HG03064 (cell line): ENCODE results near the gene FSD1L.

Experiments
- ATAC-seq: cut with Tn5 transposase; IDR thresholded peaks from one replicate; pipeline ENCODE4 v1.9.1; 2021; ENCODE audit warnings: low read depth; ENCODE audit not compliant: unreplicated experiment

The FSD1L gene

GRCh38 chr9:105432247-105432842 lies 15.5 kb upstream of the FSD1L start:
- ATAC-seq = no peak

GRCh38 chr9:105435453-105435852 lies 12.4 kb upstream of the FSD1L start:
- no peak for ATAC-seq

- no peak for ATAC-seq
These were observed 11.1 kb upstream of the FSD1L start for GRCh38 chr9:105436783-105437182.

- ATAC-seq = no peak
These were observed 10.1 kb upstream of the FSD1L start for GRCh38 chr9:105437704-105438103.

GRCh38 chr9:105438141-105438806 lies 9.6 kb upstream of the FSD1L start:
- no peak for ATAC-seq

GRCh38 chr9:105439428-105439827 lies 8.4 kb upstream of the FSD1L start:
- ATAC-seq = no peak

- ATAC-seq = no peak
These were observed 6.1 kb upstream of the FSD1L start for GRCh38 chr9:105441616-105442160.

GRCh38 chr9:105443121-105443520 lies 4.7 kb upstream of the FSD1L start:
- no peak for ATAC-seq

- no peak for ATAC-seq
These were observed 3.7 kb upstream of the FSD1L start for GRCh38 chr9:105444130-105444529.

- ATAC-seq = no peak
These were observed 2.5 kb upstream of the FSD1L start for GRCh38 chr9:105445203-105445881.

- ATAC-seq = no peak
These were observed 434 bp upstream of the FSD1L start for GRCh38 chr9:105447386-105447813.

GRCh38 chr9:105449081-105449480 lies 1.2 kb downstream of the FSD1L start:
- no peak for ATAC-seq

GRCh38 chr9:105452185-105452584 lies 4.4 kb downstream of the FSD1L start:
- ATAC-seq = no peak

GRCh38 chr9:105455836-105456475 lies 8.1 kb downstream of the FSD1L start:
- ATAC-seq = no peak

- ATAC-seq = no peak
These were observed 9.9 kb downstream of the FSD1L start for GRCh38 chr9:105457560-105458294.

- ATAC-seq = no peak
These were observed 10.6 kb downstream of the FSD1L start for GRCh38 chr9:105458404-105458803.

- no peak for ATAC-seq
These were observed 11.5 kb downstream of the FSD1L start for GRCh38 chr9:105459336-105459735.

GRCh38 chr9:105466898-105467455 lies 19.1 kb downstream of the FSD1L start:
- ATAC-seq = no peak

- no peak for ATAC-seq
These were observed 21.0 kb downstream of the FSD1L start for GRCh38 chr9:105468875-105469274.

GRCh38 chr9:105473221-105473620 lies 25.4 kb downstream of the FSD1L start:
- ATAC-seq = no peak
